Endothelial cell (in vitro differentiated cells): ENCODE results near the gene ARPC5L. TPM values are rescaled to one million over a fixed set of nuclear protein-coding genes. Genes with fewer than 3 reads are reported as not detected.

Experiments used
- DNase-seq: peaks from one replicate; pipeline ENCODE4 v3.0.0; 2021; ENCODE audit warnings: low spot score
- H3K27ac Mint-ChIP-seq: one replicate; pipeline ENCODE4 v1.8.0; 2021; ENCODE audit warnings: mixed read lengths, inconsistent platforms; ENCODE audit not compliant: unreplicated experiment
- H3K27me3 Mint-ChIP-seq: one replicate; pipeline ENCODE4 v1.8.0; 2021; ENCODE audit warnings: mild to moderate bottlenecking, moderate library complexity, mixed read lengths, inconsistent platforms; ENCODE audit not compliant: unreplicated experiment
- H3K36me3 Mint-ChIP-seq: one replicate; pipeline ENCODE4 v1.8.0; 2021; ENCODE audit warnings: mild to moderate bottlenecking, low read depth, mixed read lengths, inconsistent platforms; ENCODE audit not compliant: unreplicated experiment
- H3K4me1 Mint-ChIP-seq: one replicate; pipeline ENCODE4 v1.8.0; 2021; ENCODE audit warnings: mild to moderate bottlenecking, mixed read lengths, inconsistent platforms; ENCODE audit not compliant: unreplicated experiment
- H3K4me3 Mint-ChIP-seq: one replicate; pipeline ENCODE4 v1.8.0; 2021; ENCODE audit warnings: mild to moderate bottlenecking, mixed read lengths, inconsistent platforms; ENCODE audit not compliant: unreplicated experiment
- H3K9me3 Mint-ChIP-seq: one replicate; pipeline ENCODE4 v1.8.0; 2021; ENCODE audit warnings: mixed read lengths, inconsistent platforms; ENCODE audit not compliant: unreplicated experiment
- total RNA-seq: library from RNA; stranded (reverse); fragmentation: NEBNext Ultra II Directional; extraction: Animal tissue kit (Norgen Biotek cat#: 25700); gene quantifications from one replicate; pipeline ENCODE4 v1.2.1, GENCODE V29; 2021; ENCODE audit not compliant: unreplicated experiment
- TF ChIP-seq, protein P1 (sequence below): fragments of 200-600 bp; sonication (generic); IDR thresholded peaks from one replicate; pipeline ENCODE4 v1.5.0; 2021; ENCODE audit warnings: antibody characterized with exemption; ENCODE audit not compliant: unreplicated experiment

Gene ARPC5L
- total RNA-seq, 1 donor from 2014 or later = 67.0 TPM

GRCh38 chr9:124880501-124880900, 18.6 kb downstream of the ARPC5L start:
- Mint-ChIP-seq H3K36me3 (peaks cover 25% of the 10 kb centered on the region), H3K27ac (no peak overlapping the region), H3K4me3 (no peak overlapping the region), H3K4me1 (peaks cover 16% of the 10 kb centered on the region), H3K27me3 (peaks cover 7% of the 10 kb centered on the region), H3K9me3 (no peaks in the 10 kb centered on the region)
- TF ChIP-seq, protein P1, sequence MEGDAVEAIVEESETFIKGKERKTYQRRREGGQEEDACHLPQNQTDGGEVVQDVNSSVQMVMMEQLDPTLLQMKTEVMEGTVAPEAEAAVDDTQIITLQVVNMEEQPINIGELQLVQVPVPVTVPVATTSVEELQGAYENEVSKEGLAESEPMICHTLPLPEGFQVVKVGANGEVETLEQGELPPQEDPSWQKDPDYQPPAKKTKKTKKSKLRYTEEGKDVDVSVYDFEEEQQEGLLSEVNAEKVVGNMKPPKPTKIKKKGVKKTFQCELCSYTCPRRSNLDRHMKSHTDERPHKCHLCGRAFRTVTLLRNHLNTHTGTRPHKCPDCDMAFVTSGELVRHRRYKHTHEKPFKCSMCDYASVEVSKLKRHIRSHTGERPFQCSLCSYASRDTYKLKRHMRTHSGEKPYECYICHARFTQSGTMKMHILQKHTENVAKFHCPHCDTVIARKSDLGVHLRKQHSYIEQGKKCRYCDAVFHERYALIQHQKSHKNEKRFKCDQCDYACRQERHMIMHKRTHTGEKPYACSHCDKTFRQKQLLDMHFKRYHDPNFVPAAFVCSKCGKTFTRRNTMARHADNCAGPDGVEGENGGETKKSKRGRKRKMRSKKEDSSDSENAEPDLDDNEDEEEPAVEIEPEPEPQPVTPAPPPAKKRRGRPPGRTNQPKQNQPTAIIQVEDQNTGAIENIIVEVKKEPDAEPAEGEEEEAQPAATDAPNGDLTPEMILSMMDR = no peak
- DNase-seq = no peak

DNA sequence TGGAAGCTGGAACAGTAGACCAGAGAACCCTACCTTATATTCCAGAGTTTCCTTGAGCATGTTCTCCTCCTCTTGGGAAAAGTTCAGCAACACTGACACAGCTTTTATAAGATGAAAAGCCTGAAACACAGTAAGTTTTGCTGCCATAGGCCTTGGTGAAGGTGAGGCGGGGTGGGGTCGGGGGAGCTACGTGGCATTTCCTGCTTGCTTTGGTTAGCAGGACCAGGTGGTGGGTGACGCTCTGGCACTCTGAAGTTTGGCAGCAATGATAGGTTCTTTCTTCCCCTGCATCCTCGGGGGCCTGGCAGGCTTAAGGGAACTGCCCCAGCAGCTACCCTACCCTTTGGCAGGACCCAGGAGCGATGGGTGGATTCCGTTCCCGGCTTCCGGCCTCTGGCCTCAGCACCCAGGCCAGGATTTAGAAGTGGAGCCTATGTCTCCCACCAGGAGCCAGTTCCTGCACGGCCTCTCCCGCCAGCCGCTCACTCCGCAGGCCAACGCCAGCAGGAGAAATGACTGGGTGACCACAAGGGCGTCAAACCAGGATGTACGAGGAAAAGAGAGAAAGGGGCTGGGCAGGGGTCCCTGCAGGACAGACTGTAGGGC, 19.3 kb downstream of the ARPC5L start:
- peaks cover 9% of the 10 kb centered on the region for H3K27me3 Mint-ChIP-seq
- H3K27ac Mint-ChIP-seq = no peak overlapping the region
- no peak for DNase-seq
- peaks cover 30% of the 10 kb centered on the region for H3K36me3 Mint-ChIP-seq
- TF ChIP-seq, protein P1 = no peak
- no peak overlapping the region for H3K4me3 Mint-ChIP-seq
- H3K4me1 Mint-ChIP-seq = peaks cover 16% of the 10 kb centered on the region
- H3K9me3 Mint-ChIP-seq = no peaks in the 10 kb centered on the region

DNA sequence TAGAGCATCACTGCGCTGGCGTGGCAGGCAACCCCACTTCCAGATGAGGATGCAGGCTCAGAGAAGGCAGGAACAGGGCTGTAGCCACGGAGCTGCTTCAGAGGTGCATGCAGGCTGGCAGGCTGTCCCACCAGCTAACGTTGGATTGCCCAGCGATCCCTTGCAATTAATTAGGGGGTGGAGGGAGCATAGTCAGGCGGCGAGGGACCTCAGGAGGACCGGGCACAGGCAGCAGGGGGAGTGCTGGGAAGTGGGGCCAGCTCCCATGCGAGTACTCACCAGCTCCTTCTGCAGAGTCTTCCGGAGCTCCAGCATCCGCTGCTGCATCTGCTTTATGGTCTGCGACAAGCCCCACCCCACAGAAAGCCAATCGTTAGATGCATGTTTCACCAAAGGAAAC, 20.3 kb downstream of the ARPC5L start:
- Mint-ChIP-seq H3K27ac (no peak overlapping the region), H3K4me1 (peaks cover 13% of the 10 kb centered on the region), H3K4me3 (no peak overlapping the region), H3K27me3 (peaks cover 9% of the 10 kb centered on the region), H3K9me3 (no peaks in the 10 kb centered on the region), H3K36me3 (peaks cover 31% of the 10 kb centered on the region)
- TF ChIP-seq, protein P1 = no peak
- DNase-seq = no peak

GRCh38 chr9:124884376-124884775, 22.4 kb downstream of the ARPC5L start:
- Mint-ChIP-seq H3K9me3 (no peaks in the 10 kb centered on the region), H3K4me3 (peak overlapping the region; percentile 57), H3K36me3 (peaks cover 32% of the 10 kb centered on the region), H3K27me3 (peaks cover 10% of the 10 kb centered on the region), H3K27ac (peak overlapping the region; percentile 63), H3K4me1 (peaks cover 7% of the 10 kb centered on the region)
- no peak for DNase-seq
- TF ChIP-seq, protein P1 = no peak

- no peak for DNase-seq
- Mint-ChIP-seq H3K27me3 (peaks cover 12% of the 10 kb centered on the region), H3K36me3 (peaks cover 40% of the 10 kb centered on the region), H3K4me3 (peak overlapping the region; percentile 19), H3K9me3 (no peaks in the 10 kb centered on the region), H3K27ac (no peak overlapping the region), H3K4me1 (peaks cover 6% of the 10 kb centered on the region)
- TF ChIP-seq, protein P1 = no peak
These were observed 23.6 kb downstream of the ARPC5L start for GRCh38 chr9:124885551-124885950.
